Uterus (tissue), 2 donors: ENCODE measurements around the gene LGALS9B.
"Not testable (repeated sequence)": the region's sequence is repeated elsewhere in the genome, so short reads cannot be mapped to it uniquely, and the experiment has no call there.

Source experiments
- CTCF ChIP-seq, 4 experiments: fragments of 200-600 bp in 2 of 4; fragments of 450-650 bp in 2 of 4; sonication (generic) in 2 of 4; IDR thresholded peaks; one replicate each; pipeline ENCODE4 v1.5.1; 2016 to 2019; ENCODE audit warnings: antibody characterized with exemption in 4 of 4, mild to moderate bottlenecking in 2 of 4, moderate library complexity in 1 of 4
- POLR2A ChIP-seq, 2 donors: fragments of 450-650 bp; IDR thresholded peaks; one replicate each; pipeline ENCODE4 v1.6.1; 2016; ENCODE audit warnings: antibody characterized with exemption in 2 of 2, mild to moderate bottlenecking in 1 of 2, moderate library complexity in 1 of 2

DNA sequence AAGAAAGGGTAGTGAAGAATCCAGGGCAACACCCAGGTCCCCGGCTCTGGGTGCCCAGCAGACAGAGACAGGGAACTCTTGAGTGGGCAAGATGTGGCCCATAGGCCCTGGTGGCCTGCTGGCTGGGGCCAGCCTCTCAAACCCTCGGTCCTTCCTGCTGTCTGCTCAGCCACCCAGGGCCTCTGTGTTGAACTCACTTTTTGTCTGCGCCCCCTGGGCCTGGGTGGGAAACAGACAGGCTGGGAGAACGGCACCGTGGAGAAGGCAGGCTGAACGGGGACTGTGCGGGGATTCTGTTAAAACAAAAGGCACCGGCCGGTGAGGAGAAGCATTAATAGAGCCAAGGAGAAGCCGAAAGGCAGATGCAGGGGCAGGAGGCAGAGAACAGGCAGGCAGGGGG, 12.2 kb downstream of the LGALS9B start:
- TF ChIP-seq CTCF, POLR2A (IDR thresholded peaks at IDR 0.05): not testable (repeated sequence)
